ENCODE measurements around the gene ANKRD53.

DNA sequence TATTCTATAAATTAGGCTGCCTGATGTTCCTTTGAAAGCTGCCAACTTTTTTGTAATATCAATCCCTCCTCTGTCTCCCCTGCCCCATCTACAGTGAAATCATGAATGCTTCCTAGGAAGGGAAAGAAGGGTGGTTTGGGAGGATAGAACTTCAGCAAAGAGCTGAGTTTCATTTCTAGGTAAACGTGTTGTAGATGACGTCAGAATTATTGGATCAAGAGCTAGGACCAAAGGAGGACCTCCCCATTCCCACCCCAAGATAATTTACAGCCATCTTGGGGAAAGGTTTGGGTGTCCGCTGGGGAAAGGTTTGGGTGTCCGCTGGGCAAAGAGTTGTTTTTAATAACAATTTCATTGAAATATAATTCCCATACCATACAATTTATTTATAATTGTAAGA lies 11.2 kb upstream of the ANKRD53 start:
- TF ChIP-seq NFE2 (IDR thresholded peaks at IDR 0.05; ENCODE audit: low read depth) (no peak), ZNF277 (CRISPR knock-in tag; IDR thresholded peaks at IDR 0.05; ENCODE audit: borderline replicate concordance) (no peak), PBX2 (CRISPR knock-in tag; IDR thresholded peaks at IDR 0.05; ENCODE audit: low read depth) (no peak), PBX2 (tag; conservative IDR thresholded peaks at IDR 0.05; ENCODE audit: low read depth) (no peak), CTCF (IDR thresholded peaks at IDR 0.05 in 2 of 3, conservative IDR thresholded peaks at IDR 0.05 in 1 of 3; ENCODE audit: insufficient read depth in 2 of 3, low read depth in 1 of 3, low read length in 3 of 3) (no peak), RAD51 (IDR thresholded peaks at IDR 0.05; ENCODE audit: borderline replicate concordance, low read depth) (no peak)
- TF ChIP-seq, protein P1, sequence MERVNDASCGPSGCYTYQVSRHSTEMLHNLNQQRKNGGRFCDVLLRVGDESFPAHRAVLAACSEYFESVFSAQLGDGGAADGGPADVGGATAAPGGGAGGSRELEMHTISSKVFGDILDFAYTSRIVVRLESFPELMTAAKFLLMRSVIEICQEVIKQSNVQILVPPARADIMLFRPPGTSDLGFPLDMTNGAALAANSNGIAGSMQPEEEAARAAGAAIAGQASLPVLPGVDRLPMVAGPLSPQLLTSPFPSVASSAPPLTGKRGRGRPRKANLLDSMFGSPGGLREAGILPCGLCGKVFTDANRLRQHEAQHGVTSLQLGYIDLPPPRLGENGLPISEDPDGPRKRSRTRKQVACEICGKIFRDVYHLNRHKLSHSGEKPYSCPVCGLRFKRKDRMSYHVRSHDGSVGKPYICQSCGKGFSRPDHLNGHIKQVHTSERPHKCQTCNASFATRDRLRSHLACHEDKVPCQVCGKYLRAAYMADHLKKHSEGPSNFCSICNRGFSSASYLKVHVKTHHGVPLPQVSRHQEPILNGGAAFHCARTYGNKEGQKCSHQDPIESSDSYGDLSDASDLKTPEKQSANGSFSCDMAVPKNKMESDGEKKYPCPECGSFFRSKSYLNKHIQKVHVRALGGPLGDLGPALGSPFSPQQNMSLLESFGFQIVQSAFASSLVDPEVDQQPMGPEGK (CRISPR knock-in tag; IDR thresholded peaks at IDR 0.05; ENCODE audit: borderline replicate concordance) = no peak

Measured in K562 (cell line).